GM12864 (cell line): ENCODE results near the gene CER1.

Experiments used
- DNase-seq: peaks from one replicate; pipeline ENCODE4 v3.0.0-alpha.2; 2011; ENCODE audit warnings: low read depth
- H3K4me3 ChIP-seq: 2 replicates; pipeline ENCODE4 v1.5.1; 2011; ENCODE audit warnings: mild to moderate bottlenecking, low read depth, low read length, control low read depth
- TF ChIP-seq, protein P1 (sequence below): IDR thresholded peaks from 2 replicates; pipeline ENCODE4 v1.5.1; 2011; ENCODE audit warnings: low read depth, mild to moderate bottlenecking, moderate library complexity, low read length, control low read depth, inconsistent platforms; ENCODE audit errors: missing control alignments

The CER1 gene

GRCh38 chr9:14723301-14723700 is 768 bp upstream of the CER1 start:
- TF ChIP-seq, protein P1, sequence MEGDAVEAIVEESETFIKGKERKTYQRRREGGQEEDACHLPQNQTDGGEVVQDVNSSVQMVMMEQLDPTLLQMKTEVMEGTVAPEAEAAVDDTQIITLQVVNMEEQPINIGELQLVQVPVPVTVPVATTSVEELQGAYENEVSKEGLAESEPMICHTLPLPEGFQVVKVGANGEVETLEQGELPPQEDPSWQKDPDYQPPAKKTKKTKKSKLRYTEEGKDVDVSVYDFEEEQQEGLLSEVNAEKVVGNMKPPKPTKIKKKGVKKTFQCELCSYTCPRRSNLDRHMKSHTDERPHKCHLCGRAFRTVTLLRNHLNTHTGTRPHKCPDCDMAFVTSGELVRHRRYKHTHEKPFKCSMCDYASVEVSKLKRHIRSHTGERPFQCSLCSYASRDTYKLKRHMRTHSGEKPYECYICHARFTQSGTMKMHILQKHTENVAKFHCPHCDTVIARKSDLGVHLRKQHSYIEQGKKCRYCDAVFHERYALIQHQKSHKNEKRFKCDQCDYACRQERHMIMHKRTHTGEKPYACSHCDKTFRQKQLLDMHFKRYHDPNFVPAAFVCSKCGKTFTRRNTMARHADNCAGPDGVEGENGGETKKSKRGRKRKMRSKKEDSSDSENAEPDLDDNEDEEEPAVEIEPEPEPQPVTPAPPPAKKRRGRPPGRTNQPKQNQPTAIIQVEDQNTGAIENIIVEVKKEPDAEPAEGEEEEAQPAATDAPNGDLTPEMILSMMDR: no peak

DNA sequence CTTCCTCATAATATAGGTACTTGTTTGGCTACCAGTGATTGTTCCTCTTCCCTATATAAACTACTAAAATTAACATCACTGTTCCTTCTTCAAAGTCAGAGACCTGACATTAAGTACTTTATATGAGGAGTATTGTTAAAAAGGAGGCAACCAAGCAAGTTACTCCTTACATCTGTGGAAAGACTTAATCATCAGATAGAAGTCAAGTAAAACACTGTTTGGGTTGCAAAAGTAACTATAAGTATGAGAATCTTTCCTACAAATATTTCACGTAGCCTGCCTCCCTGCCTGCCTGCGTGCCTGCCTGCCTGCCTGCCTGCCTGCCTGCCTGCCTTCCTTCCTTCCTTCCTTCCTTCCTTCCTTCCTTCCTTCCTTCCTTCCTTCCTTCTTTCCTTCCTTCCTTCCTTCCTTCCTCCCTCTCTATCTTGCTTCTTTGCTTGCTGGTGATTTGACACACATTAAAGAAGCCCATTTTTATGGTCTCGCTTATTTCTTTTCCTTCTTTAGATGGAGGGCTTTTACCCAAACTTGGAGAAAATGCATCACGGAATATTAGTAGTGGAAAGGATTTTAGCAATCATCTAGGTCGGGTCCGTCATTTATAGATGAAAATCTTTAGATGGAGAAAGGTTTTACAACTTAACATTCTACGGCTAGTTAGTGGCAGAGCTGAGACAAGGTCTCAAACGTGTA is 3.2 kb downstream of the CER1 start:
- TF ChIP-seq, protein P1: no peak
- no peak for DNase-seq
- H3K4me3 ChIP-seq: no peak overlapping the region

More at GRCh38 chr9:14723301-14723700, 768 bp upstream of the CER1 start:
- DNase-seq: no peak
- H3K4me3 ChIP-seq: no peak overlapping the region

GRCh38 chr9:14715102-14715501 is 7.4 kb downstream of the CER1 start:
- TF ChIP-seq, protein P1: no peak
- H3K4me3 ChIP-seq: no peak overlapping the region
- DNase-seq: no peak

DNA sequence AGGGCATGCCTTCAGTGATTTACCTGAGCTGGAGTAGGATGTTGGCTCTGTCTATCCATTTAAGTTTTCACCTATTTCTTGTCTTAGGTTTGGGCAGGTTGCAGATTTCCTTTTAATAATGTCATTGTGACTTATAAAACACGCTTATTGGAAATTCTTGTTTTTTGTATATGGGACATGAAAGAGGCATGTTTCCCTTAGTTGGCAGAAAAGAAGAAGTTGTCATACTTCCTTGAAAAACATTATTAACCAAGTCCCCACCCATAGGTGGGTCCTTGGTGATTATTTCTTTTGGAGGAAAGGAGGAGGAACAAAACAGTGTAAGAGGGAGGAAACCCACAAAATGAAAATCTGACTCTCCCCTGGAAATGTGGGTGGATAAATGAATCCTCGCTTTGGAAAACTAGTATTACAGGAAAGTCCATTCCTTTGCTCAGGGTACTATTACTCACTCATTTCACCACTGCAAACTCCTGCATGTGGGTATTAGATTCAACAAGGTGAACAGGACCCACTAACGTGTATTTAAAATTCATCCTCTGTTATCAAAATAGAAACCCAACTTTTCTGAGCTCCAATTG is 9.3 kb downstream of the CER1 start:
- TF ChIP-seq, protein P1: no peak
- no peak overlapping the region for H3K4me3 ChIP-seq

GRCh38 chr9:14710804-14711203 is 11.7 kb downstream of the CER1 start:
- no peak for DNase-seq
- H3K4me3 ChIP-seq: no peak overlapping the region
- TF ChIP-seq, protein P1: no peak

More for the DNA sequence above, 9.3 kb downstream of the CER1 start:
- no peak for DNase-seq

DNA sequence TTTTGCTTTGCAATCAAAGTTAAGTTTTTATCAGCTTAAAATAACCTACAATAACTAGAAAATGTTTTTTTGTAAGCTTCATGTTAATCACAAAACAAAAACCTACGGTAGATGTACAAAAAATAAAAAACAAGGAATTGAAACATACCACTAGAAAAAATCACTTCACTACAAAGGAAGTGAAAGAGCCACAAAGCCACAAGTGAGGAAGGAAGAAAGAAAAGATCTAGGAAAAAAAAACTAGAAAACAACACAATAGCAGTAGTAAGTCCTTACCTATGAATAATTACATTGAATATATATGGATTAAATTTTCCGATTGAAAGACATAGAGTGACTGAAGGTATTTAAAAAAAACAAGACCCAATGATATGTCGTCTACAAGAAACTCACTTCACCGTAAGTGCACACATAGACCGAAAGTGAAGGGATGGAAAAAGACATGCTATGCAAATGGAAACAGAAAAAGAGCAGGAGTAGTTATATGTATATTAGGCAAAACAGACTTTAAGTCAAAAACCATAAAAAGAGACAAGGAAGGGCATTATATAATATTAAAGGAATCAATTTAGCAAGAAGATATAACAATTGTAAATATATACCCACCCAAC is 15.9 kb downstream of the CER1 start:
- DNase-seq: no peak
- no peak overlapping the region for H3K4me3 ChIP-seq
- TF ChIP-seq, protein P1: no peak
